GM19099 (cell line): Measurements from ENCODE around the gene MACROD2.

Source experiments
- POLR2A ChIP-seq: IDR thresholded peaks from 3 replicates; pipeline ENCODE4 v1.6.1; 2011; ENCODE audit warnings: low read depth; ENCODE audit not compliant: insufficient read length; ENCODE audit errors: extremely low read depth

Gene MACROD2

GRCh38 chr20:15692570-15692969 lies 1697.3 kb downstream of the MACROD2 start:
- TF ChIP-seq POLR2A = no peak

DNA sequence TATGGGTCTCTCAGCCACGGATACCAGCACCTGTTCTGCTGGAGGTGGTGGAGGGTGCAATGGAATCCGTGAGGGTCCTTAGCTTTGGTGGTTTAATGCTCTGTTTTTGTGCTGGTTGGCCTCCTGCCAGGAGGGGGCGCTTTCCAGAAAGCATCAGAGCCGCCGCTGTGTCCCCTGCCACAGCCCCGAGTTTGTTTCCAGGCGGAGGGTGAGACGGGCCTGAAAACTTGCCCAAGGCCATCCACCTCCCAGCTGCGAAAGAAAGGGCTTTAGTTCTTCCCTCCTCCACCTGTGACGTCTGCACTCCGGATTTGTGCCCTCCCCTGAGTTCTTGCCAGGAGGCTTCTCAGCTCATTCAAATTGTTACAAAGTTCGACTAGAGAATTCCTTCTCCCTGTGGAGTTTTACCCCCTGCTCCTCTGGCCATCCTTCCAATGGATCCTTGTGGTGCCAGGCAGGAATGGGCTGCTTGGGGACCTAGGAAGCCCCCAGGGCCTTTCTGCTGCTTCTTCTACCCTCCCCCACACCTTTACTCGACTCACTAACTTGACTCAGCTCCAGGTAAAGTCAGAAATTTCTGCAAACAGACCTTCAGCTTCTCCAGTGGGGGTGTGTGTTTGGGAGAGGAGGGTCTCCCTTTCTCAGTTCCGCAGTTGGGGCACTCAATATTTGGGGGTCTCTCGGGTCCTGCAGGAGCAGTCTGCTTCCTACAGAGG lies 1704.3 kb downstream of the MACROD2 start:
- no peak for TF ChIP-seq POLR2A

DNA sequence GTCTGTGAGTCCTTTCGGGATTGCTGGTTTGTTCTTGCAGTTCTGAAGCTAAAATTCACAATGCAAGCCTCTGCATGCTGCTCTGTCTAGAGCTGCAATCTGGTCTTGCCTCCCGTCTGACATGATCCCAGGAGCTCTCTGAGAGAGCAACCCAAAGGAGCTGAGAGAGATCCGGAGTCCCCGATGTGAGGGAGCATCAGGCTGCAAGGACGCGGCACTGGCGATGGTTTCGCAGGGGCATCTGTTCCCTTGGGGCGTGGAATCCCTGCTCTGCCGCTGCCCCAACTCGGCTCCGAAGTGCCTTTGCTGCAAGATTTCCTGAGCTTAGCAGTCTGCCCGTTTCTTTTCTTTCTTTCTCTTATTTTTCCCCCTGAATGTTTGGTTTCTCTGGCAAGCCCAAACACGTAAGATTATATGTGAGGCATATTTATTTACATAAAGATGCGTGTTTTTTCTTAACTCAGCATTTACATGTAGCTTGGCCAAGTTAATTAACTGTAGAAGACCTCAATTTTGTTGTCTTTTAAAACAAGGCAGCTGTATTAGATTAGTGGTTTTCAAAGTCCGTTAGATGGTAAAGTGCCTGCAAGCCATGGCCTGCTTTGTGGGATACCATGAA lies 1704.9 kb downstream of the MACROD2 start:
- no peak for TF ChIP-seq POLR2A

GRCh38 chr20:15702161-15702560 lies 1706.8 kb downstream of the MACROD2 start:
- TF ChIP-seq POLR2A = no peak

DNA sequence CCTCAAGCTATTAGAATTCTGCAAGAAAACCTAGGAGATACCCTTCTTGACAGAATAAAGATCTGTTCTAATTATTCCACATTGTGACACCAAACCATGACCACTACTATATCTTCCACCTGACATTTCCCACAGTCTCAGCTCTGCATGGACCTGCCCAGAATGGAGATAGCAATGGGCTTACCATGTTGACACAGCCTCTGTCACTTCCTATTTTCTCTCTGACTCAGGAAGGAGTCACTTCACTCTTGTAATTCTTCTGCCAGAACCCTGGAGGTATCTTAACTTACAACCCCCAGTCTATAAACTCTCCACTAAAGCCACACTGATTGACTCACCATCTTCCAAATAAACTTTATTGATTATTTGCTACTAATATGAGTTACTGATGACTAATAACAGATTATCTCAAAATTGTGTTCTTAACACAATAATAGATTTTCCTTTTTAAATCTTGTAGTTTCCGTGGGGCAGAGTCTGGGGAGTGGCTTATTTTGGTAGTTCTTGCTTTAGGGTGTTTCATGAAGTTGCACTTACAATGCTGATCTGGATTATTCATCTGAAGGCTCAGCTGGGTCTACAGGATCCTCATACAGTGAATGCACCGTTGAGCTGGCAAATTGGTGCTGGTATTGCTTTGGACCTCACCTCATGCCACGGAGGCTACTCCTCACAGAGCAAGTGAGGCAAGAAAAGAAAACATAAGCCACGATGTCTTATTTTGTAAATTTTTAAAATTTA lies 1708.0 kb downstream of the MACROD2 start:
- TF ChIP-seq POLR2A = no peak

GRCh38 chr20:15705975-15706374 lies 1710.7 kb downstream of the MACROD2 start:
- TF ChIP-seq POLR2A = no peak

- no peak for TF ChIP-seq POLR2A
Observed at GRCh38 chr20:15706719-15707118, 1711.4 kb downstream of the MACROD2 start.

DNA sequence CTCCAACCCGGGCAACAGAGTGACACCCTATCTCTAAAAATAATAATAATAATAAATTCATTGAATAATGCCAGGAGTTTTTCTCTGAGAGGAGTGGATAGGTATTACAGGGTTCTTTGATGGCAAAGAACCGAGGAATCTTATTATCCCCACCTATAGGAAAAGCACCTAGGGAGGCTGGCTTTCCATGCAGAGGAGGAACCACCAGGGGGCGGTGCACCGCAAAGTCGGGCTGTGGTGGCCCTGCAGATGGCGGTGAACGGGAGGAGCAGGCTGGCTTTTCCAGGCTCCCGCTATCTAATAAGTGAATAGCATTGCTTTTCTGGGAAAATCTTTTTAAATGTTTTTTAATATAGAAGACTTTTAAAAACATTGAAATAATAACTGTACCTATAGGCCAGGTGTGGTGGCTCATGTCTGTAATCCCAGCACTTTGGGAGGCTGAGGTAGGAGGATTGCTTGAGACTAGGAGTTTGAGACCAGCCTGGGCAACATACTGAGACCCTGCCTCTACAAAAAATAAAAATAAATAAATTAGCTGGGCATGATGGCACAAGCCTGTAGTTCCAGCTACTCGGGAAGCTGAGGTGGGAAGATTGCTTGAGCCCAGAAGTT lies 1713.8 kb downstream of the MACROD2 start:
- no peak for TF ChIP-seq POLR2A

- TF ChIP-seq POLR2A = no peak
Observed at GRCh38 chr20:15710636-15711035, 1715.3 kb downstream of the MACROD2 start.

DNA sequence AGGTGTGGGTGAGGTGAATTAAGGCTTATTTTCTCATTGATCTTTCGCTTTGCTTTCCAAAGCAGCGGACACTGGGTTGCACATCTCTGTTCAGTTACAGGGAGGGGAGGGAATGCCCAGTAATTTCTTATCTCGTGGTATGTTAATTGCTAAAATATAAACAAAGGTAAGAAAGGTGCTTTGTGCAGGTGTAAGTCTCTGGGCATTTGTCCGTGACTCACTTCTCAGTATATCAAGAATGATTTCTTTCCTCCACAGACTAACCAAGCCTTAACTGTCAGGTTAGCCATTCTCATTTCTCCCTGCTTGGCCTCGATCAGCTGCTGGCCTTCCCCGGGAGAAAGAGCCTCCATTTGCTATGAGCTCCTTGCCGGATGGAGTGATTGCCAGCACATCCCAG lies 1715.9 kb downstream of the MACROD2 start:
- no peak for TF ChIP-seq POLR2A

- no peak for TF ChIP-seq POLR2A
Observed at GRCh38 chr20:15716256-15716655, 1720.9 kb downstream of the MACROD2 start.

- TF ChIP-seq POLR2A = no peak
Observed at GRCh38 chr20:15726416-15726815, 1731.1 kb downstream of the MACROD2 start.

DNA sequence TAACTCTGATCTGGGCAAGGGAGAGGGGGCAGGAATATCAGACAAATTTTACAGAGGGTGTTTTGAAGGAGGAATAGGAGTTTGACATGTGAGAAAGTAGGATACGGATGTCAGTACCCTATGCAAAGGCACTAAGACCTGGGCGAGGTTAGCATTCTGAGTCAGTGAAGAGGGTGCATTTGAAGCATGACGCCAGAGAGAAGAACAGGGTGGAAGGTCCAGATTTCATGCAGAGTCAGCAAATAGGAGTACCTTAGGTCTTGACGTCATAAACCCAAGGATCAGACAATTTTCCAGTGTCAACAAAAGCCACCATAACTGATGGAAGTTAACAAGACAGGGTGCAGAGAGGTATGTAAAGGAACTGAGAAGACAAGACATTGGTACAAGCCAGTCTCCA lies 1738.7 kb downstream of the MACROD2 start:
- TF ChIP-seq POLR2A = no peak

DNA sequence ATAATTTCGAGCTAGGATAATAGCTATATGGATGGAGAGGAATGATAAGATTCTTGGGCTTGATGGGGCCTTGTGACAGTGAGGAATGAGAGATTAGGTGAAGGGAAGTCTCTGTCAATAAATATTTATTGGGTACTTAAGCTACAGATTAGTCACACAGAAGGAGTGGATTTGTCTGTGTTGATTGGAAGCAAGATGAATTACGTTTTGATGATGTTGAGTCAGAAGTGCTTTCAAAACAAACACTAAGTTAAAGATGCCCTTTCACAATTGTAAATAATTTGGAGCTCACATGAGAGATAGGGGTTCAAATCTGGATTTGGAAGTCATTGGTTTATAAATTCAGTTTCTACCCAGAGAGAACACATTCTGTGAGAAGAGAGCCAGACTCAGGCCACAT lies 1743.7 kb downstream of the MACROD2 start:
- no peak for TF ChIP-seq POLR2A

- no peak for TF ChIP-seq POLR2A
Observed at GRCh38 chr20:15740046-15740775, 1744.9 kb downstream of the MACROD2 start.
